Panc1 (cell line): ENCODE results near the gene ATXN7L1. TPM values are rescaled to one million over a fixed set of nuclear protein-coding genes. Genes with fewer than 3 reads are reported as not detected.

Experiments used
- ATAC-seq: fragments of 200-7000 bp; cut with Tn5 transposase; 2 replicates; pipeline ENCODE4 v1.9.1; 2020; ENCODE audit warnings: mild to moderate bottlenecking, moderate library complexity
- BruUV-seq: library from RNA; stranded (reverse); fragments of 400-500 nt; replicated peaks from 2 replicates; lab custom pipeline; 2021; lab: Mats Ljungman, UMichigan
- CTCF ChIA-PET: fragments of 300-600 bp; sonication (Branson Sonifier 250); formaldehyde crosslinking; loops from one replicate; lab custom pipeline; 2022; ENCODE audit warnings: antibody characterized with exemption; lab: Charles Lee
- POLR2A ChIA-PET: fragments of 300-600 bp; sonication (Branson Sonifier 250); formaldehyde crosslinking; loops from one replicate; lab custom pipeline; 2022; ENCODE audit warnings: antibody characterized with exemption; lab: Charles Lee
- DNase-seq: peaks from one replicate; pipeline ENCODE4 v3.0.0-alpha.2; 2010; ENCODE audit warnings: low read depth, low spot score
- H3K27ac ChIP-seq: 2 replicates; pipeline ENCODE4 v1.5.1; 2011; ENCODE audit warnings: mild to moderate bottlenecking, low read length, inconsistent platforms
- H3K27me3 ChIP-seq: fragments of 200-500 bp; sonication (Bioruptor generic); 2 replicates; pipeline ENCODE4 v1.6.0; 2014; ENCODE audit warnings: low read length, inconsistent platforms; ENCODE audit not compliant: control insufficient read depth, insufficient read depth
- H3K36me3 ChIP-seq: fragments of 200-500 bp; sonication (Bioruptor generic); 2 replicates; pipeline ENCODE4 v1.5.1; 2014; ENCODE audit warnings: inconsistent platforms, mild to moderate bottlenecking, low read length, moderate library complexity; ENCODE audit not compliant: control insufficient read depth, insufficient read depth
- H3K4me1 ChIP-seq: 2 replicates; pipeline ENCODE4 v1.5.1; 2011; ENCODE audit warnings: inconsistent platforms, mild to moderate bottlenecking, low read length, moderate library complexity; ENCODE audit not compliant: control insufficient read depth, insufficient read depth
- H3K4me3 ChIP-seq, 2 experiments: 2 replicates each; pipeline ENCODE4 v1.5.1; 2011 to 2012; ENCODE audit warnings: low read depth in 2 of 2, low read length in 2 of 2, mild to moderate bottlenecking in 2 of 2, inconsistent platforms in 1 of 2, moderate library complexity in 1 of 2
- H3K9me3 ChIP-seq: fragments of 200-500 bp; sonication (Bioruptor generic); 2 replicates; pipeline ENCODE4 v1.5.1; 2014; ENCODE audit warnings: low read depth, mild to moderate bottlenecking, inconsistent platforms, low read length, moderate library complexity; ENCODE audit not compliant: control insufficient read depth, insufficient read depth
- POLR2AphosphoS5 ChIP-seq: IDR thresholded peaks from 2 replicates; pipeline ENCODE4 v1.6.1; 2012; ENCODE audit warnings: mild to moderate bottlenecking, low read depth, low read length, moderate library complexity
- SIN3A ChIP-seq: IDR thresholded peaks from 2 replicates; pipeline ENCODE4 v1.6.1; 2012; ENCODE audit warnings: low read depth, mild to moderate bottlenecking, low read length, moderate library complexity, borderline replicate concordance; ENCODE audit not compliant: insufficient read depth
- TCF7L2 ChIP-seq: IDR thresholded peaks from 2 replicates; pipeline ENCODE4 v1.6.1; 2011; ENCODE audit warnings: mild to moderate bottlenecking, low read depth, low read length, inconsistent platforms
- in situ Hi-C: cut with HindIII; loops from 2 replicates; pipeline ENCODE4 v1.10.0; 2016; ENCODE audit warnings: low sequenced_read_pairs, low pct_unique_long_range_greater_than_20kb
- intact Hi-C: fragments of 100-400 bp; cut with micrococcal nuclease; formaldehyde crosslinking; loops from one replicate; pipeline ENCODE4 v1.10.0; 2022; ENCODE audit not compliant: unreplicated experiment
- total RNA-seq: library from RNA; stranded (reverse); gene quantifications from one replicate; pipeline ENCODE4 v1.2.1, GENCODE V29; 2021; ENCODE audit not compliant: unreplicated experiment
- TF ChIP-seq, protein P1 (sequence below), 2 experiments: IDR thresholded peaks; 2 replicates each; pipeline ENCODE4 v1.6.1; 2011 to 2012; ENCODE audit warnings: low read depth in 2 of 2, control low read depth in 1 of 2, low read length in 1 of 2, mild to moderate bottlenecking in 1 of 2, moderate library complexity in 1 of 2; ENCODE audit not compliant: insufficient read depth in 1 of 2
- TF ChIP-seq, protein P2 (sequence below): fragments of 450-650 bp; IDR thresholded peaks from 2 replicates; pipeline ENCODE4 v1.5.1; 2017; ENCODE audit warnings: mild to moderate bottlenecking

The ATXN7L1 gene
- total RNA-seq, 1 experiment from 2014 or later, result 10.8 TPM

DNA sequence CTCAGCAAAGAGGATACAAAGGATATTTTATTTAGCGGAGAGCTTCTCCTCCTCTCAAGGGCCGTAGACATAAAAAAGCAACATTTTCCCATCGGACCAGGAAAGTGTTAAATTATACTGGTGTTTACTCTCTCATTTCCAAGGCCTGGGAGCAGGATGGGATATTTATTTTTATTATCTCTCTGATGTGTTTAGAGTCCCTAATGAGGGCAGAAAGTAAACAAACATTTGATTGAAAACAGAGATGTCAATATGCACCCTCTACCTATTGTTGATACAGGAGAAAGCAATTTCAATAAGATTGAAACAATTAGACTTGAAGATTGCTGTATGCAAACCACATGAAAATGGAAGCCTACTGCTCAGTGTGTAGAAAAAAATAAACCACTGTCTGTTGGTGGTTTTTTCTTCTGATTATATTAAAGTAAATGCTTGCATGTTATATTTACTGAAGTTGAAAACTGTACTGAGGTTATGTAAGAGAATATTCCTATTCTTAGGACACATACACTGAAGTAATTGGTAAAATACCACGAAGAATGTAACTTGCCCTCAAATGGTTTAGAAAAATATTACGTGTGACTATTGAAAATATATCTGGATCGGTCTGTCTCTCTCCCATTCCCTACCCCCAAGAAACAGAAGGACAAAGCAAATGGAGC is 59.3 kb downstream of the ATXN7L1 start:
- H3K4me3 ChIP-seq, result no peak overlapping the region
- H3K36me3 ChIP-seq, result no peaks in the 10 kb centered on the region
- no peak for DNase-seq
- ChIA-PET CTCF (no interaction called here), POLR2A (no interaction called here)
- H3K27me3 ChIP-seq, result no peaks in the 10 kb centered on the region
- H3K27ac ChIP-seq, result no peak overlapping the region
- TF ChIP-seq, protein P1, sequence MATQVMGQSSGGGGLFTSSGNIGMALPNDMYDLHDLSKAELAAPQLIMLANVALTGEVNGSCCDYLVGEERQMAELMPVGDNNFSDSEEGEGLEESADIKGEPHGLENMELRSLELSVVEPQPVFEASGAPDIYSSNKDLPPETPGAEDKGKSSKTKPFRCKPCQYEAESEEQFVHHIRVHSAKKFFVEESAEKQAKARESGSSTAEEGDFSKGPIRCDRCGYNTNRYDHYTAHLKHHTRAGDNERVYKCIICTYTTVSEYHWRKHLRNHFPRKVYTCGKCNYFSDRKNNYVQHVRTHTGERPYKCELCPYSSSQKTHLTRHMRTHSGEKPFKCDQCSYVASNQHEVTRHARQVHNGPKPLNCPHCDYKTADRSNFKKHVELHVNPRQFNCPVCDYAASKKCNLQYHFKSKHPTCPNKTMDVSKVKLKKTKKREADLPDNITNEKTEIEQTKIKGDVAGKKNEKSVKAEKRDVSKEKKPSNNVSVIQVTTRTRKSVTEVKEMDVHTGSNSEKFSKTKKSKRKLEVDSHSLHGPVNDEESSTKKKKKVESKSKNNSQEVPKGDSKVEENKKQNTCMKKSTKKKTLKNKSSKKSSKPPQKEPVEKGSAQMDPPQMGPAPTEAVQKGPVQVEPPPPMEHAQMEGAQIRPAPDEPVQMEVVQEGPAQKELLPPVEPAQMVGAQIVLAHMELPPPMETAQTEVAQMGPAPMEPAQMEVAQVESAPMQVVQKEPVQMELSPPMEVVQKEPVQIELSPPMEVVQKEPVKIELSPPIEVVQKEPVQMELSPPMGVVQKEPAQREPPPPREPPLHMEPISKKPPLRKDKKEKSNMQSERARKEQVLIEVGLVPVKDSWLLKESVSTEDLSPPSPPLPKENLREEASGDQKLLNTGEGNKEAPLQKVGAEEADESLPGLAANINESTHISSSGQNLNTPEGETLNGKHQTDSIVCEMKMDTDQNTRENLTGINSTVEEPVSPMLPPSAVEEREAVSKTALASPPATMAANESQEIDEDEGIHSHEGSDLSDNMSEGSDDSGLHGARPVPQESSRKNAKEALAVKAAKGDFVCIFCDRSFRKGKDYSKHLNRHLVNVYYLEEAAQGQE (IDR thresholded peaks at IDR 0.05; ENCODE audit: insufficient read depth in 1 of 2, low read depth in 2 of 2, low read length in 1 of 2), result no peak
- BruUV-seq, result no TSS peak
- ATAC-seq, result no peak
- intact Hi-C loops, result no loop called here
- H3K9me3 ChIP-seq, result no peaks in the 10 kb centered on the region
- in situ Hi-C loops, result no loop called here
- H3K4me1 ChIP-seq, result 0 out of 2 replicates have a peak, but pooled peaks cover 7% of the 10 kb centered on the region

DNA sequence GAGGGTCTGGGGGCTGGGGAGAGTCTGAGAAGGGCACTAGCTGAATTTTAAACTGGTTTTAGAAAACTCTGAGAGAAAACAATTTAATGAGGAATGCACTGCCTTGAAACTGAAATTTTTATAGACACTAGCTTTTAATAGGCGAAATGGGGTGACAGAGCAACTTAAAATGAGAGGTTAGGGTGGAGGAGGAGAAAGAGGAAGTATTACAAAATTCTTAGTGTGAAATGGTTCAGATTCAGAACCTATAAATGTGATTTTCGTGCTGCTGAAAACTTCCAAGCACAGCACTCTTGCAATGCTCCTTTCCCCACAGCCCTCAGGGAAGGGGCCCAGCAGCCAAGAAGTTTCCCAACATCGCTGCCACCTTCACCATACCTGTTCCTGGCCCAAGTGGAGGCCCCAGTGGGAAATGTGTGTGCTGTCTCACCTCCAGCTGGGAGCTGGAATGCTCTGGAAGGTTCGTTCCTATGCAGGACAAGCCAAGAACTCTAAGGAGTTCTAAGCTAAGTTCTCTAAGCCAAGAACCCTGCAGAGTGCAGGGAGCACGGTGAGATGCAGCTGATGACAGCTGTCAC is 60.0 kb downstream of the ATXN7L1 start:
- H3K36me3 ChIP-seq, result no peaks in the 10 kb centered on the region
- ChIA-PET POLR2A (no interaction called here), CTCF (no interaction called here)
- no peak overlapping the region for H3K27ac ChIP-seq
- DNase-seq (no peak), ATAC-seq (no peak)
- BruUV-seq, result no TSS peak
- in situ Hi-C loops, result no loop called here
- intact Hi-C loops, result no loop called here
- H3K27me3 ChIP-seq, result no peaks in the 10 kb centered on the region
- H3K4me3 ChIP-seq, result no peak overlapping the region
- TF ChIP-seq, protein P2, sequence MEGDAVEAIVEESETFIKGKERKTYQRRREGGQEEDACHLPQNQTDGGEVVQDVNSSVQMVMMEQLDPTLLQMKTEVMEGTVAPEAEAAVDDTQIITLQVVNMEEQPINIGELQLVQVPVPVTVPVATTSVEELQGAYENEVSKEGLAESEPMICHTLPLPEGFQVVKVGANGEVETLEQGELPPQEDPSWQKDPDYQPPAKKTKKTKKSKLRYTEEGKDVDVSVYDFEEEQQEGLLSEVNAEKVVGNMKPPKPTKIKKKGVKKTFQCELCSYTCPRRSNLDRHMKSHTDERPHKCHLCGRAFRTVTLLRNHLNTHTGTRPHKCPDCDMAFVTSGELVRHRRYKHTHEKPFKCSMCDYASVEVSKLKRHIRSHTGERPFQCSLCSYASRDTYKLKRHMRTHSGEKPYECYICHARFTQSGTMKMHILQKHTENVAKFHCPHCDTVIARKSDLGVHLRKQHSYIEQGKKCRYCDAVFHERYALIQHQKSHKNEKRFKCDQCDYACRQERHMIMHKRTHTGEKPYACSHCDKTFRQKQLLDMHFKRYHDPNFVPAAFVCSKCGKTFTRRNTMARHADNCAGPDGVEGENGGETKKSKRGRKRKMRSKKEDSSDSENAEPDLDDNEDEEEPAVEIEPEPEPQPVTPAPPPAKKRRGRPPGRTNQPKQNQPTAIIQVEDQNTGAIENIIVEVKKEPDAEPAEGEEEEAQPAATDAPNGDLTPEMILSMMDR, result no peak
- TF ChIP-seq POLR2AphosphoS5, result no peak
- TF ChIP-seq, protein P1 (IDR thresholded peaks at IDR 0.05; ENCODE audit: insufficient read depth in 1 of 2, low read depth in 2 of 2, low read length in 1 of 2), result no peak
- no peak for TF ChIP-seq SIN3A
- no peak for TF ChIP-seq TCF7L2
- H3K9me3 ChIP-seq, result no peaks in the 10 kb centered on the region
- 0 out of 2 replicates have a peak, but pooled peaks cover 7% of the 10 kb centered on the region for H3K4me1 ChIP-seq
